GM23248 (cell line): ENCODE results near the gene RNF115. TPM values are rescaled to one million over a fixed set of nuclear protein-coding genes. Genes with fewer than 3 reads are reported as not detected.
A peak's percentile ranks its signal among the peaks of the same experiment; 100 is the strongest.

Experiments used
- DNase-seq: peaks from one replicate; pipeline ENCODE4 v3.0.0-alpha.2; 2015
- H2AFZ ChIP-seq: fragments of 200-600 bp; sonication (generic); 2 replicates; pipeline ENCODE4 v1.6.1; 2016; ENCODE audit warnings: antibody characterized with exemption
- H3F3A ChIP-seq: fragments of 200-600 bp; sonication (generic); 2 replicates; pipeline ENCODE4 v1.6.1; 2016; ENCODE audit warnings: mild to moderate bottlenecking, antibody characterized with exemption, mixed run types; ENCODE audit not compliant: insufficient read depth
- H3K27ac ChIP-seq: fragments of 200-600 bp; sonication (generic); 2 replicates; pipeline ENCODE4 v1.5.1; 2016; ENCODE audit warnings: mild to moderate bottlenecking
- H3K27me3 ChIP-seq: fragments of 200-600 bp; sonication (generic); replicated peaks from 2 replicates; pipeline ENCODE4 v1.6.1; 2016; ENCODE audit warnings: mild to moderate bottlenecking; ENCODE audit not compliant: insufficient read depth
- H3K36me3 ChIP-seq: fragments of 200-600 bp; sonication (generic); 2 replicates; pipeline ENCODE4 v1.6.1; 2016; ENCODE audit warnings: low read depth, mild to moderate bottlenecking
- H3K4me1 ChIP-seq: fragments of 200-600 bp; sonication (generic); 2 replicates; pipeline ENCODE4 v1.6.1; 2016; ENCODE audit warnings: mild to moderate bottlenecking; ENCODE audit not compliant: insufficient read depth
- H3K4me2 ChIP-seq: fragments of 200-600 bp; sonication (generic); one replicate; pipeline ENCODE4 v1.6.1; 2016; ENCODE audit warnings: mild to moderate bottlenecking; ENCODE audit not compliant: unreplicated experiment
- H3K4me3 ChIP-seq: fragments of 200-600 bp; sonication (generic); 2 replicates; pipeline ENCODE4 v1.5.1; 2016; ENCODE audit warnings: mild to moderate bottlenecking
- H3K79me2 ChIP-seq: fragments of 200-600 bp; sonication (generic); 2 replicates; pipeline ENCODE4 v1.6.1; 2016; ENCODE audit warnings: mild to moderate bottlenecking; ENCODE audit not compliant: insufficient read depth
- H3K9ac ChIP-seq: fragments of 200-600 bp; sonication (generic); 2 replicates; pipeline ENCODE4 v1.6.1; 2016; ENCODE audit warnings: mild to moderate bottlenecking
- H3K9me2 ChIP-seq: fragments of 200-600 bp; sonication (generic); 2 replicates; pipeline ENCODE4 v1.6.1; 2016; ENCODE audit warnings: mixed run types, mild to moderate bottlenecking, moderate library complexity; ENCODE audit not compliant: insufficient read depth
- H3K9me3 ChIP-seq: fragments of 200-600 bp; sonication (generic); one replicate; pipeline ENCODE4 v1.6.1; 2017; ENCODE audit warnings: low read depth
- H4K20me1 ChIP-seq: fragments of 200-600 bp; sonication (generic); 2 replicates; pipeline ENCODE4 v1.6.0; 2016; ENCODE audit not compliant: insufficient read depth
- EZH2 ChIP-seq: fragments of 200-600 bp; sonication (generic); IDR thresholded peaks from 2 replicates; pipeline ENCODE4 v1.6.1; 2018; ENCODE audit warnings: antibody characterized with exemption, mild to moderate bottlenecking; ENCODE audit not compliant: insufficient read depth, poor library complexity, severe bottlenecking
- EZH2phosphoT487 ChIP-seq: fragments of 200-600 bp; sonication (generic); IDR thresholded peaks from 2 replicates; pipeline ENCODE4 v1.6.1; 2018; ENCODE audit warnings: antibody characterized with exemption, moderate library complexity, mild to moderate bottlenecking, low read depth; ENCODE audit not compliant: insufficient read depth
- WGBS, 2 experiments: methylation state at CpG; one replicate each; pipeline ENCODE4 v1.1.6; 2015 to 2017; ENCODE audit warnings: low lambda C conversion rate in 2 of 2, low coverage in 1 of 2; ENCODE audit errors: missing lambda C conversion rate in 2 of 2; 5-methylcytosine and 5-hydroxymethylcytosine counted together
- in situ Hi-C: fragments of 300-500 bp; cut with MboI; formaldehyde crosslinking; loops from 2 replicates; pipeline ENCODE4 v1.15.0; 2020
- polyA plus RNA-seq: library from polyadenylated mRNA; unstranded; fragments of >200 nt; fragmentation: Nextera tagmentation; extraction: Ambion mirVana; gene quantifications from 2 replicates; pipeline ENCODE4 v1.2.1, GENCODE V29; 2016
- total RNA-seq: library from RNA; depleted of rRNA; stranded (reverse); fragments of >200 nt; shearing (Covaris generic); gene quantifications from 2 replicates; pipeline ENCODE4 v1.2.3, GENCODE V29; 2014

Gene RNF115
- total and polyA plus RNA-seq, 2 experiments from 2014 or later, result 14.2 to 14.5 TPM

- H3K79me2 ChIP-seq, result no peaks in the 10 kb centered on the region
- no peaks in the 10 kb centered on the region for H3F3A ChIP-seq
- H3K27ac ChIP-seq, result no peak overlapping the region
- no peak overlapping the region for H3K4me3 ChIP-seq
- no peaks in the 10 kb centered on the region for H3K27me3 ChIP-seq
- no peaks in the 10 kb centered on the region for H4K20me1 ChIP-seq
- H3K9ac ChIP-seq, result no peak overlapping the region
- H3K9me3 ChIP-seq, result no peaks in the 10 kb centered on the region
- DNase-seq, result no peak
- no peak overlapping the region for H3K4me2 ChIP-seq
- H3K9me2 ChIP-seq, result no peaks in the 10 kb centered on the region
- H3K4me1 ChIP-seq, result peaks cover 10% of the 10 kb centered on the region
- TF ChIP-seq EZH2phosphoT487, result no peak
- TF ChIP-seq EZH2, result no peak
- in situ Hi-C loops, result no loop called here
- H2AFZ ChIP-seq, result no peak overlapping the region
- H3K36me3 ChIP-seq, result no peaks in the 10 kb centered on the region
- WGBS, 2 experiments, result 80 to 83% methylated on average over 5 of the region's 5 CpGs
Observed at GRCh38 chr1:145695821-145696629, 127.9 kb downstream of the RNF115 start.

GRCh38 chr1:145692785-145693443, 131.0 kb downstream of the RNF115 start:
- Histone ChIP-seq H3K9ac (no peak overlapping the region), H3K36me3 (no peaks in the 10 kb centered on the region), H3K9me2 (no peaks in the 10 kb centered on the region), H3K27me3 (no peaks in the 10 kb centered on the region), H3K79me2 (no peaks in the 10 kb centered on the region), H3K4me1 (peaks cover 21% of the 10 kb centered on the region), H3K4me3 (no peak overlapping the region), H3F3A (peaks cover 19% of the 10 kb centered on the region), H3K27ac (no peak overlapping the region), H3K9me3 (no peaks in the 10 kb centered on the region), H4K20me1 (no peaks in the 10 kb centered on the region), H3K4me2 (no peak overlapping the region), H2AFZ (no peak overlapping the region)
- in situ Hi-C loops, result no loop called here
- TF ChIP-seq EZH2 (no peak), EZH2phosphoT487 (no peak)
- no peak for DNase-seq
- WGBS, 2 experiments, result 92 to 93% methylated on average over 11 of the region's 11 CpGs

GRCh38 chr1:145690587-145691558, 133.0 kb downstream of the RNF115 start:
- Histone ChIP-seq H3F3A (peaks cover 19% of the 10 kb centered on the region), H3K79me2 (no peaks in the 10 kb centered on the region), H2AFZ (peak overlapping the region; percentile 12; the same call in 1 of the 2 replicates), H3K27ac (peak overlapping the region; percentile 54), H3K27me3 (no peaks in the 10 kb centered on the region), H3K4me2 (peak overlapping the region; percentile 18), H3K9me2 (no peaks in the 10 kb centered on the region), H3K36me3 (no peaks in the 10 kb centered on the region), H3K4me1 (peaks cover 21% of the 10 kb centered on the region), H3K9ac (0 out of 2 replicates have a peak overlapping the region, but pooled peaks have one; percentile 15), H3K9me3 (no peaks in the 10 kb centered on the region), H4K20me1 (no peaks in the 10 kb centered on the region), H3K4me3 (peak overlapping the region; percentile 4; the same call in 1 of the 2 replicates)
- in situ Hi-C loops, result no loop called here
- no peak for TF ChIP-seq EZH2
- no peak for TF ChIP-seq EZH2phosphoT487
- DNase-seq, result peak; percentile 84
- 61 to 68% methylated on average over 5 of the region's 5 CpGs for WGBS, 2 experiments

GRCh38 chr1:145689922-145690321, 134.0 kb downstream of the RNF115 start:
- in situ Hi-C loops, result no loop called here
- DNase-seq, result no peak
- Histone ChIP-seq H3K27me3 (no peaks in the 10 kb centered on the region), H3K79me2 (no peaks in the 10 kb centered on the region), H3K9ac (no peak overlapping the region), H3K4me1 (peaks cover 21% of the 10 kb centered on the region), H4K20me1 (no peaks in the 10 kb centered on the region), H2AFZ (no peak overlapping the region), H3K9me3 (no peaks in the 10 kb centered on the region), H3K4me3 (no peak overlapping the region), H3F3A (peaks cover 19% of the 10 kb centered on the region), H3K4me2 (peak overlapping the region; percentile 18), H3K36me3 (no peaks in the 10 kb centered on the region), H3K9me2 (no peaks in the 10 kb centered on the region), H3K27ac (no peak overlapping the region; the same call in 1 of the 2 replicates)
- TF ChIP-seq EZH2 (no peak), EZH2phosphoT487 (no peak)
- 93% methylated on average over 6 of the region's 6 CpGs for WGBS, 2 experiments
